Measurements from ENCODE around the gene RARS2.

RARS2 gene

GRCh38 chr6:87633851-87634250, 44.1 kb upstream of the RARS2 start:
- TF ChIP-seq SIN3A (IDR thresholded peaks at IDR 0.05; ENCODE audit: borderline replicate concordance, insufficient read depth, low read length) = no peak
- TF ChIP-seq POLR2AphosphoS5 (IDR thresholded peaks at IDR 0.05; ENCODE audit: low read depth, low read length) = no peak
- TF ChIP-seq FOXP2 (optimal IDR thresholded peaks at IDR 0.05; ENCODE audit: borderline replicate concordance, extremely low read depth, extremely low read length, insufficient read depth) = no peak
- no peak for TF ChIP-seq REST (IDR thresholded peaks at IDR 0.05; ENCODE audit: insufficient read depth in 1 of 2, low read depth in 2 of 2, low read length in 2 of 2)
- no peak for TF ChIP-seq TAF1 (IDR thresholded peaks at IDR 0.05; ENCODE audit: borderline replicate concordance, insufficient read depth, low read length)

GRCh38 chr6:87630746-87631145, 41.0 kb upstream of the RARS2 start:
- no peak for TF ChIP-seq FOXP2 (optimal IDR thresholded peaks at IDR 0.05; ENCODE audit: borderline replicate concordance, extremely low read depth, extremely low read length, insufficient read depth)
- TF ChIP-seq TAF1 (IDR thresholded peaks at IDR 0.05; ENCODE audit: borderline replicate concordance, insufficient read depth, low read length) = no peak
- TF ChIP-seq SIN3A (IDR thresholded peaks at IDR 0.05; ENCODE audit: borderline replicate concordance, insufficient read depth, low read length) = no peak
- TF ChIP-seq REST (IDR thresholded peaks at IDR 0.05; ENCODE audit: insufficient read depth in 1 of 2, low read depth in 2 of 2, low read length in 2 of 2) = no peak
- no peak for TF ChIP-seq POLR2AphosphoS5 (IDR thresholded peaks at IDR 0.05; ENCODE audit: low read depth, low read length)

- no peak for TF ChIP-seq TAF1 (IDR thresholded peaks at IDR 0.05; ENCODE audit: borderline replicate concordance, insufficient read depth, low read length)
These were observed 39.1 kb upstream of the RARS2 start for GRCh38 chr6:87628881-87629280.

GRCh38 chr6:87628424-87628823, 38.6 kb upstream of the RARS2 start:
- TF ChIP-seq POLR2AphosphoS5 (IDR thresholded peaks at IDR 0.05; ENCODE audit: low read depth, low read length) (no peak), SIN3A (IDR thresholded peaks at IDR 0.05; ENCODE audit: borderline replicate concordance, insufficient read depth, low read length) (no peak), FOXP2 (optimal IDR thresholded peaks at IDR 0.05; ENCODE audit: borderline replicate concordance, extremely low read depth, extremely low read length, insufficient read depth) (no peak), TAF1 (IDR thresholded peaks at IDR 0.05; ENCODE audit: borderline replicate concordance, insufficient read depth, low read length) (no peak), REST (IDR thresholded peaks at IDR 0.05; ENCODE audit: insufficient read depth in 1 of 2, low read depth in 2 of 2, low read length in 2 of 2) (no peak)

GRCh38 chr6:87623248-87623647, 33.5 kb upstream of the RARS2 start:
- TF ChIP-seq FOXP2 (optimal IDR thresholded peaks at IDR 0.05; ENCODE audit: borderline replicate concordance, extremely low read depth, extremely low read length, insufficient read depth) (no peak), SIN3A (IDR thresholded peaks at IDR 0.05; ENCODE audit: borderline replicate concordance, insufficient read depth, low read length) (no peak), REST (IDR thresholded peaks at IDR 0.05; ENCODE audit: insufficient read depth in 1 of 2, low read depth in 2 of 2, low read length in 2 of 2) (no peak), TAF1 (IDR thresholded peaks at IDR 0.05; ENCODE audit: borderline replicate concordance, insufficient read depth, low read length) (no peak), POLR2AphosphoS5 (IDR thresholded peaks at IDR 0.05; ENCODE audit: low read depth, low read length) (no peak)

Measured in PFSK-1 (cell line).